GM12878 (cell line): ENCODE results near the gene PTPN2. TPM values are rescaled to one million over a fixed set of nuclear protein-coding genes. Genes with fewer than 3 reads are reported as not detected.
A peak's percentile ranks its signal among the peaks of the same experiment; 100 is the strongest.

ENCODE experiments used
- ATAC-seq: fragments of 200-7000 bp; cut with Tn5 transposase; 3 replicates; pipeline ENCODE4 v1.9.1; 2020; ENCODE audit warnings: mild to moderate bottlenecking, moderate library complexity
- BruUV-seq: library from RNA; stranded (reverse); fragments of 400-500 nt; replicated peaks from 2 replicates; lab custom pipeline; 2021; lab: Mats Ljungman, UMichigan
- CTCF ChIA-PET: fragments of 300-600 bp; sonication (Branson Sonifier 250); formaldehyde crosslinking; extraction: SDS; loops from one replicate; lab custom pipeline; 2021; ENCODE audit warnings: inconsistent platforms; lab: Yijun Ruan, JAX
- POLR2A ChIA-PET: fragments of 350-600 bp; formaldehyde crosslinking; extraction: SDS; loops from one replicate; lab custom pipeline; 2021; ENCODE audit warnings: inconsistent platforms; lab: Charles Lee
- RAD21 ChIA-PET: fragments of 300-600 bp; sonication (Branson Sonifier 250); formaldehyde crosslinking; loops from one replicate; lab custom pipeline; 2023; ENCODE audit warnings: antibody characterized with exemption; ENCODE audit not compliant: unreplicated experiment; lab: Charles Lee
- SMC1A ChIA-PET: fragments of 300-600 bp; sonication (Branson Sonifier 250); formaldehyde crosslinking; loops from one replicate; lab custom pipeline; 2023; ENCODE audit not compliant: unreplicated experiment, uncharacterized antibody; lab: Charles Lee
- DNase-seq: peaks from one replicate; pipeline ENCODE4 v3.0.0-alpha.2; 2011; ENCODE audit warnings: low read depth, low spot score
- FAIRE-seq: peaks from 3 replicates; lab custom pipeline; 2011; peaks lifted over from hg19 to GRCh38; lab: Jason Lieb, UNC
- H2AFZ ChIP-seq: 2 replicates; pipeline ENCODE4 v1.6.0; 2011; ENCODE audit warnings: low read depth, low read length, control low read depth; ENCODE audit not compliant: control insufficient read depth
- H3K27ac ChIP-seq: 2 replicates; pipeline ENCODE4 v1.5.1; 2011; ENCODE audit warnings: control low read depth; ENCODE audit not compliant: control insufficient read depth, insufficient read depth
- H3K27me3 ChIP-seq, 2 experiments: replicated peaks in 1 of 2; 2 replicates each; pipeline versions ENCODE4 v1.6.0 to v1.6.1; 2011; ENCODE audit warnings: low read length in 1 of 2; ENCODE audit not compliant: control insufficient read depth in 2 of 2, insufficient read depth in 2 of 2
- H3K36me3 ChIP-seq, 2 experiments: 2 replicates each; pipeline ENCODE4 v1.5.1; 2011; ENCODE audit warnings: low read length in 1 of 2; ENCODE audit not compliant: control insufficient read depth in 2 of 2, insufficient read depth in 2 of 2
- H3K4me1 ChIP-seq: 2 replicates; pipeline ENCODE4 v1.6.1; 2011; ENCODE audit warnings: mild to moderate bottlenecking, low read length, moderate library complexity, mixed read lengths; ENCODE audit not compliant: control insufficient read depth, insufficient read depth
- H3K4me2 ChIP-seq: 2 replicates; pipeline ENCODE4 v1.6.0; 2011; ENCODE audit warnings: control low read depth; ENCODE audit not compliant: control insufficient read depth, insufficient read depth
- H3K4me3 ChIP-seq: fragments of 200-600 bp; sonication (generic); 2 replicates; pipeline ENCODE4 v1.5.1; 2016
- H3K79me2 ChIP-seq: 2 replicates; pipeline ENCODE4 v1.6.0; 2011; ENCODE audit warnings: low read length; ENCODE audit not compliant: control insufficient read depth, insufficient read depth
- H3K9ac ChIP-seq: 2 replicates; pipeline ENCODE4 v1.8.0; 2011; ENCODE audit warnings: low read length, control low read depth, mixed read lengths; ENCODE audit not compliant: control insufficient read depth, insufficient read depth
- H3K9me3 ChIP-seq: replicated peaks from 3 replicates; pipeline ENCODE4 v1.5.1; 2011; ENCODE audit warnings: mild to moderate bottlenecking, low read length; ENCODE audit not compliant: control insufficient read depth, insufficient read depth
- H4K20me1 ChIP-seq: 2 replicates; pipeline ENCODE4 v1.6.0; 2011; ENCODE audit not compliant: control insufficient read depth, insufficient read depth
- BACH1 ChIP-seq: fragments of 450-650 bp; IDR thresholded peaks from 2 replicates; pipeline ENCODE4 v1.6.1; 2017; ENCODE audit warnings: mild to moderate bottlenecking, borderline replicate concordance
- FOS ChIP-seq: IDR thresholded peaks from 3 replicates; pipeline ENCODE4 v1.6.1; 2011; ENCODE audit warnings: borderline replicate concordance; ENCODE audit not compliant: insufficient read length; ENCODE audit errors: extremely low read depth
- JUNB ChIP-seq: IDR thresholded peaks from 2 replicates; pipeline ENCODE4 v1.6.1; 2016; ENCODE audit warnings: antibody characterized with exemption, mild to moderate bottlenecking
- USF2 ChIP-seq: IDR thresholded peaks from 2 replicates; pipeline ENCODE4 v1.6.1; 2011; ENCODE audit warnings: low read depth, low read length, improper control_type of control experiment, borderline replicate concordance
- WGBS: methylation state at CpG from one replicate; pipeline ENCODE4 v1.1.6; 2016; ENCODE audit warnings: low lambda C conversion rate; ENCODE audit not compliant: insufficient replicate concordance, insufficient coverage; ENCODE audit errors: missing lambda C conversion rate; 5-methylcytosine and 5-hydroxymethylcytosine counted together
- in situ Hi-C: fragments of 300-500 bp; cut with MboI; formaldehyde crosslinking; loops from 9 replicates; pipeline ENCODE4 v1.14.3; 2018; ENCODE audit warnings: mixed read lengths
- intact Hi-C: fragments of 100-400 bp; cut with micrococcal nuclease; formaldehyde crosslinking; loops from one replicate; pipeline ENCODE4 v1.14.2; 2022; ENCODE audit not compliant: unreplicated experiment
- polyA plus RNA-seq, 11 experiments: library from polyadenylated mRNA; depleted of rRNA in 4 of 11; unstranded in 6 of 11; stranded (reverse) in 5 of 11; fragments of >200 nt; fragmentation: Nextera tagmentation in 4 of 11; fragmentation: Illumina TruSeq in 1 of 11; extraction: Ambion mirVana in 4 of 11; extraction: Trizol in 1 of 11; gene quantifications; 1 replicate in 1 of 11; 2 replicates in 10 of 11; pipeline versions ENCODE4 v1.2.1 to v1.2.3, GENCODE V29; 2011 to 2016; ENCODE audit warnings: inconsistent platforms in 2 of 11, missing spikeins in 2 of 11, low read depth in 1 of 11
- total RNA-seq, 4 experiments: library from RNA; depleted of rRNA in 3 of 4; stranded (reverse); fragments of >200 nt in 3 of 4; fragmentation: Illumina TruSeq in 1 of 4; extraction: Trizol in 1 of 4; gene quantifications; 2 replicates each; pipeline versions ENCODE4 v1.2.1 to v1.2.3, GENCODE V29; 2013 to 2021
- TF ChIP-seq, protein P1 (sequence below): fragments of 450-650 bp; formaldehyde crosslinking; IDR thresholded peaks from 2 replicates; pipeline ENCODE4 v1.4.0; 2020; ENCODE audit warnings: mild to moderate bottlenecking, moderate library complexity

PTPN2 gene
- total and polyA plus RNA-seq, 10 of the 15 experiments (the other 5 are each of a cell fraction or from before 2014, with no cell fraction given): 46.5 to 86.7 (median 64.6) TPM

DNA sequence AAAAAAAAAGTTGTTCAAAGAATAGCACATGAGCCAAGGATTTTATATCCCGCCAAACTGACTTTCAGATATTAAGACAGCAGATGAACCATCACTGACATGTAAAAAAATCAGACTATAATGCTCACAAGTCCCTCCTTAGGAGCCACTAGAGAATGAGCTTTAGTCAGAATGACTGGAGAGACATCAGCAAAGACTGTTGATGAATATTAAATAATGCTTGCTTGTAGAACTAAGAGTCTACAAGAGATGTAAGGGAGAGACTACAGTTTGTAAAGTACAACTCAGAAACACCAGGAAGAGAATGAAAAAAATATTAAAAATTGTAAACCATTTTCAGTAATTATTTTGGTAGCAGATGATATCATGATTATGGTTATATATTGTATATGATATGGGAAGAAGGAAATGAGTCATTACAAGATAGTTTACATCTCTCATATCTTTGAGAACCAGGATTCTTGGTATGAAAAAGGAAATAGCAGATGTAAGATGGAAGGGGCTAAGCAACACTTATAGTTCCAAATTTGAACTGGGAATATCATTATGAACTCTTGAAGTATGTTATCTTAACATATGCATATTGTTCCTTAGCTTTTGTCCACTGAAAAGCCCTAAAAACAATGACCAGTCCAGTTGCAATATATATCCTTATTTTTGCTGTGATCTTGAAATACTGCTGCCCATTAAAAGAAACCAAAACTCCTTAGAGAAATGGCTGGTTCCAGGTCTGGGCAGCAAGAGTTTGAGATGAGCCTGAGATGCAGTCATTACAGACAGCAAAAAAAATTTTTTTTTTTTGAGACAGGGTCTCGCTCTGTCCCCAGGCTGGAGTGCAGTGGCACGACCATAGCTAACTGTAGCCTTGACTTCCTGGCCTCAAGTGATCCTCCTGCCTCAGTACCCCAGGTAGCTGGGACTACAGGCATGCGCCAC is 55.7 kb downstream of the PTPN2 start:
- BruUV-seq: no TSS peak
- no peak for TF ChIP-seq USF2
- no peak for TF ChIP-seq BACH1
- TF ChIP-seq FOS: no peak
- TF ChIP-seq JUNB: peak; percentile 68
- TF ChIP-seq, protein P1, sequence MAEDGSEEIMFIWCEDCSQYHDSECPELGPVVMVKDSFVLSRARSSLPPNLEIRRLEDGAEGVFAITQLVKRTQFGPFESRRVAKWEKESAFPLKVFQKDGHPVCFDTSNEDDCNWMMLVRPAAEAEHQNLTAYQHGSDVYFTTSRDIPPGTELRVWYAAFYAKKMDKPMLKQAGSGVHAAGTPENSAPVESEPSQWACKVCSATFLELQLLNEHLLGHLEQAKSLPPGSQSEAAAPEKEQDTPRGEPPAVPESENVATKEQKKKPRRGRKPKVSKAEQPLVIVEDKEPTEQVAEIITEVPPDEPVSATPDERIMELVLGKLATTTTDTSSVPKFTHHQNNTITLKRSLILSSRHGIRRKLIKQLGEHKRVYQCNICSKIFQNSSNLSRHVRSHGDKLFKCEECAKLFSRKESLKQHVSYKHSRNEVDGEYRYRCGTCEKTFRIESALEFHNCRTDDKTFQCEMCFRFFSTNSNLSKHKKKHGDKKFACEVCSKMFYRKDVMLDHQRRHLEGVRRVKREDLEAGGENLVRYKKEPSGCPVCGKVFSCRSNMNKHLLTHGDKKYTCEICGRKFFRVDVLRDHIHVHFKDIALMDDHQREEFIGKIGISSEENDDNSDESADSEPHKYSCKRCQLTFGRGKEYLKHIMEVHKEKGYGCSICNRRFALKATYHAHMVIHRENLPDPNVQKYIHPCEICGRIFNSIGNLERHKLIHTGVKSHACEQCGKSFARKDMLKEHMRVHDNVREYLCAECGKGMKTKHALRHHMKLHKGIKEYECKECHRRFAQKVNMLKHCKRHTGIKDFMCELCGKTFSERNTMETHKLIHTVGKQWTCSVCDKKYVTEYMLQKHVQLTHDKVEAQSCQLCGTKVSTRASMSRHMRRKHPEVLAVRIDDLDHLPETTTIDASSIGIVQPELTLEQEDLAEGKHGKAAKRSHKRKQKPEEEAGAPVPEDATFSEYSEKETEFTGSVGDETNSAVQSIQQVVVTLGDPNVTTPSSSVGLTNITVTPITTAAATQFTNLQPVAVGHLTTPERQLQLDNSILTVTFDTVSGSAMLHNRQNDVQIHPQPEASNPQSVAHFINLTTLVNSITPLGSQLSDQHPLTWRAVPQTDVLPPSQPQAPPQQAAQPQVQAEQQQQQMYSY (CRISPR knock-in tag): no peak
- Histone ChIP-seq H3K27ac (no peak overlapping the region), H4K20me1 (no peaks in the 10 kb centered on the region), H3K36me3 (peaks cover 5 to 20% of the 10 kb centered on the region in 2 experiments), H3K27me3 (no peaks in the 10 kb centered on the region), H3K9ac (no peak overlapping the region), H3K4me1 (no peaks in the 10 kb centered on the region), H3K4me2 (no peak overlapping the region), H3K79me2 (no peaks in the 10 kb centered on the region), H3K9me3 (peaks cover 3% of the 10 kb centered on the region; the same call in 1 of the 3 replicates), H3K4me3 (no peak overlapping the region), H2AFZ (no peak overlapping the region)
- ChIA-PET CTCF (interaction anchor here (0.7 kb wide), 1 partner anchor 94 kb away, joined by 3 read pairs; no protein-coding TSS in a partner anchor), POLR2A (interaction anchor here (1.1 to 1.5 kb wide), 2 partner anchors 51 to 57 kb away, joined by 4 to 5 read pairs; no protein-coding TSS in a partner anchor), RAD21 (no interaction called here), SMC1A (no interaction called here)
- in situ Hi-C loops: no loop called here
- FAIRE-seq (no peak), ATAC-seq (peak; percentile 37), DNase-seq (no peak)
- intact Hi-C loops: loop anchor here (10.0 kb wide), 1 partner anchor 64 kb away; no protein-coding TSS in a partner anchor
- WGBS: 83% methylated on average over 4 of the region's 4 CpGs
